ENCODE data around the gene LRPAP1. TPM values are rescaled to one million over a fixed set of nuclear protein-coding genes. Genes with fewer than 3 reads are reported as not detected.

The LRPAP1 gene
- total RNA-seq, 1 donor from 2014 or later: 98.7 TPM

DNA sequence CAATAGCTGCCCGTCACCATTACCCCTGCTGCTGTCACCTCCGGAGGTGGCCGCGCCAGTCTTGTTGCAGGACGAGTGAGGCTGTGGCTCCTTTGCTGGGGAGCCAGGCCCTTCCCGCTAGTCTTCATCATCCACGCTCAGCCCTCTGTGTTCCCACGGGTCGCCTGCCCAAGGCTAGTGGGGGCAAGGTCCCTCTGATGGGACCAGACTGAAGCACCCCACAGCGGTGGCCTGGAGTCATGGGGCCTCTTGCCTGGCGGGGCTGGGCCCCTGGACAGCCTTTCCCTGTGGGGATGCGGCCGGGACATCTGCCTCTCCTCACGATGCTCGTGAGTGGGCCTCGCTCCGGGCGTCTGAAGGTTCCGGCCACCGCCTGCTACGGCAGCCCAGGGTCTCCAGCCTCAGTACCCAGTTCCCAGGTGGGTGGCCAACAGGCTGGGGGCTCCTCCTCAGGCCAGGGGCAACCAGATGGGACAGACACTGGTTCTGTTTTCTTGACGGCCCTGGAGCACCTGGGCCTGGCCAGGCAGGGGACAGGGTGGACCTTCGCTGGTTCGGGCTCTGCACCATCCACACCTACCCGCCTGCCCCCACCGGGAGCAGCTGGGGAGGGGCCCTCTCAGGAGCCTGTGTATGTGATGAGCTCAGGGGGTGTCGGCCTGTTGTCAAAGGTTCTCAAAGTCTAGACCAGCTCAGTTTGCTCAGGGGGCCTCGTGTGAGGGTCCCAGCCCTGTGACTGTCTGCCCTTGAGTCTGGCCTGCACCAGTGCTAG lies 36.8 kb downstream of the LRPAP1 start:
- no peaks in the 10 kb centered on the region for H3K27me3 ChIP-seq
- H3K9me3 ChIP-seq: no peaks in the 10 kb centered on the region
- H3K27ac ChIP-seq: no peak overlapping the region
- H3K36me3 ChIP-seq: no peaks in the 10 kb centered on the region
- intact Hi-C loops (cut with DNase I): no loop called here
- H3K4me1 ChIP-seq: no peaks in the 10 kb centered on the region
- TF ChIP-seq POLR2A (IDR thresholded peaks at IDR 0.05) (no peak), POLR2AphosphoS5 (IDR thresholded peaks at IDR 0.05; ENCODE audit: insufficient read depth in 1 of 2, low read depth in 1 of 2) (no peak)
- TF ChIP-seq, protein P1, sequence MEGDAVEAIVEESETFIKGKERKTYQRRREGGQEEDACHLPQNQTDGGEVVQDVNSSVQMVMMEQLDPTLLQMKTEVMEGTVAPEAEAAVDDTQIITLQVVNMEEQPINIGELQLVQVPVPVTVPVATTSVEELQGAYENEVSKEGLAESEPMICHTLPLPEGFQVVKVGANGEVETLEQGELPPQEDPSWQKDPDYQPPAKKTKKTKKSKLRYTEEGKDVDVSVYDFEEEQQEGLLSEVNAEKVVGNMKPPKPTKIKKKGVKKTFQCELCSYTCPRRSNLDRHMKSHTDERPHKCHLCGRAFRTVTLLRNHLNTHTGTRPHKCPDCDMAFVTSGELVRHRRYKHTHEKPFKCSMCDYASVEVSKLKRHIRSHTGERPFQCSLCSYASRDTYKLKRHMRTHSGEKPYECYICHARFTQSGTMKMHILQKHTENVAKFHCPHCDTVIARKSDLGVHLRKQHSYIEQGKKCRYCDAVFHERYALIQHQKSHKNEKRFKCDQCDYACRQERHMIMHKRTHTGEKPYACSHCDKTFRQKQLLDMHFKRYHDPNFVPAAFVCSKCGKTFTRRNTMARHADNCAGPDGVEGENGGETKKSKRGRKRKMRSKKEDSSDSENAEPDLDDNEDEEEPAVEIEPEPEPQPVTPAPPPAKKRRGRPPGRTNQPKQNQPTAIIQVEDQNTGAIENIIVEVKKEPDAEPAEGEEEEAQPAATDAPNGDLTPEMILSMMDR (IDR thresholded peaks at IDR 0.05): no peak
- DNase-seq (ENCODE audit: extremely low spot score in 2 of 2): no peak
- no peak overlapping the region for H3K4me3 ChIP-seq

DNA sequence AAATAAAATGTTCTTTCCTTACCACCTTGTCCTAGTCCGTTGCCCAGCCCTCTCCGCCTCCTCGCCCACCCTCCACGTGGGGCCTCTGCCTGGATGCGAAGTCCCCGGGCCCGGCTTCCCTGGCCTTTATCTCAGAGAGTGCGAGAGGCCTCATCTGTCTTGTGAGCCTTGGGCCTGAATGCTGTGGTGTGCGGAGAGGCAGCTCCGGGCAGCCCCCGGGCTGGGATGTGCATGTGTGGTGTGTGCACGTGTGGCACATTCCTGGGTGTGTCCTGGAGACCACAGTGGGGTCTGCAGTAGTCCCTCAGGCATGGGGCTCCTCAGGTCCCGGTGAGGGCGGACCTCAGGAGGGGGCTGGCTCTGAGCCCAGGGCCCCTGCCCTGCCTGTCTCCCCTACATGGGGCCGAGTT lies 37.8 kb downstream of the LRPAP1 start:
- intact Hi-C loops (cut with DNase I): no loop called here
- no peak for DNase-seq (ENCODE audit: extremely low spot score in 2 of 2)

DNA sequence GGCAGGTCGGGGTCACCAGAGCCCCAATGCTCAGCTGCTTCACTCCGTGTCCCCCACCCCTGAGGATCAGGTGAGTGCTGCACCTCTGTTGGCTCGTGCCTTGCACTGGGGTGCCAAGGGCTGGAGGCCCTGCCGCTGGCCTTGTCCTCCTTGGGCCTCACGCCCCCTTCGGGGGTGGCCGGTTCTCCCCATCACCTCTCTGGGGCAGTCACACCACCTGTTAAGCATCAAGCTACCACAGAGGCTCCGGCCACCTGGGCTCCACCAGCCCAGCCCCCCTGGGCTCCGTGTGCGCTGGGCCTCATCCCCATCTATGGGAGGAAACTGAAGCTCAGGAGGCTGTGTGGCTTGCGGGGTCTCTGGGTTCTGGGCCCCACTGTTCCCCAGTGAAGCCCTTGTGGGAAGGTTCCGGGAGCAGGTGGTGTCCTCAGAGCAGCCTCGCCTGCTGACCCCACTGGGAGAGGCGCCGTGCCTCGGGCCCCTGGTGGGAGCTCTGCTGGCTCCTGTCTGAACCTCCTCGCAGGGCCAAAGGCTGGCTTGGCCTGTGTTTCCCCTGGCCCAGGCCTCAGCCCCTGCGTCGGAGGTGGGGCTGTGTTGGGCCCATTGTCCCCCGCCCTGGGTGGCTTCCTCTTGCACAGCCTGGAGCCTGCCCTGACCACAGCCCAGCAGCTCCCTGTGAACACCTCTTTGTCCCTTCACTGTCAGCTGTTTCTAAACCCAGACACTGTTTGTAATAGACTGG lies 38.3 kb downstream of the LRPAP1 start:
- Histone ChIP-seq H3K4me1 (no peaks in the 10 kb centered on the region), H3K4me3 (no peak overlapping the region), H3K9me3 (no peaks in the 10 kb centered on the region), H3K36me3 (no peaks in the 10 kb centered on the region), H3K27ac (no peak overlapping the region), H3K27me3 (no peaks in the 10 kb centered on the region)
- intact Hi-C loops (cut with DNase I): no loop called here
- TF ChIP-seq POLR2AphosphoS5 (IDR thresholded peaks at IDR 0.05; ENCODE audit: insufficient read depth in 1 of 2, low read depth in 1 of 2): no peak
- TF ChIP-seq, protein P1 (IDR thresholded peaks at IDR 0.05): no peak
- TF ChIP-seq POLR2A (IDR thresholded peaks at IDR 0.05): no peak
- DNase-seq (ENCODE audit: extremely low spot score in 2 of 2): no peak

More for the DNA sequence above, 37.8 kb downstream of the LRPAP1 start:
- Histone ChIP-seq H3K4me3 (no peak overlapping the region), H3K4me1 (no peaks in the 10 kb centered on the region), H3K9me3 (no peaks in the 10 kb centered on the region), H3K27ac (no peak overlapping the region), H3K36me3 (no peaks in the 10 kb centered on the region), H3K27me3 (no peaks in the 10 kb centered on the region)
- no peak for TF ChIP-seq POLR2A (IDR thresholded peaks at IDR 0.05)

DNA sequence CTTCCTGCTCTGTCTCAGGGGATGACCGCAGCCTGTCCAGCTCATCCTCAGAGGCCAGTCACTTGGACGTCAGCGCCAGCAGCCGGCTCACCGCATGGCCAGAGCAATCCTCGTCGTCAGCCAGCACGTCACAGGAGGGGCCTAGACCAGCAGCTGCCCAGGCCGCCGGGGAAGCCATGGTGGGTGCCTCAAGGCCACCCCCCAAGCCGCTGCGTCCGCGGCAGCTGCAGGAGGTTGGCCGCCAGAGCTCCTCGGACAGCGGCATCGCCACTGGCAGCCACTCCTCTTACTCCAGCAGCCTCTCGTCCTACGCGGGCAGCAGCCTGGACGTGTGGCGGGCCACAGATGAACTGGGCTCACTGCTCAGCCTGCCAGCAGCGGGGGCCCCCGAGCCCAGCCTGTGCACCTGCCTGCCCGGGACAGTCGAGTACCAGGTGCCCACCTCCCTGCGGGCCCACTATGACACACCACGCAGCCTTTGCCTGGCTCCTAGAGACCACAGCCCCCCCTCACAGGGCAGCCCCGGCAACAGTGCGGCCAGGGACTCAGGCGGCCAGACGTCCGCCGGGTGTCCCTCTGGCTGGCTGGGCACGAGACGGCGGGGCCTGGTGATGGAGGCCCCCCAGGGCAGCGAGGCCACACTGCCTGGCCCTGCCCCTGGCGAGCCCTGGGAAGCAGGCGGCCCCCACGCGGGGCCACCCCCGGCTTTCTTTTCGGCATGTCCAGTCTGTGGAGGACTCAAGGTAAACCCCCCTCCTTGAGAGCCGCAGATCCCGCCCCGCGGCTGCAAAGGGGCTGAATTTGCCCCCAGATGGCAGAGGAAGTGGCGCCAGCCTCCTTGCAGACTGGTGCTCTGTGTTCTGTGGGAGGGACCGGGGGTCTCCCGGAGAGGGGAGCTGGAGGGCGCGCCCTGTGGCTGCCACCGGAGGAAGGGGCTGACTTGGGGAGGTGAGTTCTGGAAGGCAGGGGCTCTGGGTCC lies 39.2 kb downstream of the LRPAP1 start:
- Histone ChIP-seq H3K4me3 (no peak overlapping the region), H3K27me3 (no peaks in the 10 kb centered on the region), H3K36me3 (no peaks in the 10 kb centered on the region), H3K27ac (no peak overlapping the region), H3K4me1 (no peaks in the 10 kb centered on the region), H3K9me3 (no peaks in the 10 kb centered on the region)
- no peak for TF ChIP-seq POLR2AphosphoS5 (IDR thresholded peaks at IDR 0.05; ENCODE audit: insufficient read depth in 1 of 2, low read depth in 1 of 2)
- TF ChIP-seq POLR2A (IDR thresholded peaks at IDR 0.05): no peak
- TF ChIP-seq, protein P1 (IDR thresholded peaks at IDR 0.05): no peak
- DNase-seq (ENCODE audit: extremely low spot score in 2 of 2): no peak
- intact Hi-C loops (cut with DNase I): no loop called here

Data from vagina (tissue), 2 donors.